ENCODE results near the gene ZCCHC17.

ZCCHC17 gene

GRCh38 chr1:31412205-31412604, 115.4 kb downstream of the ZCCHC17 start:
- Histone ChIP-seq H3K4me2 (no peak overlapping the region), H3K9ac (no peak overlapping the region)
- TF ChIP-seq, protein P1, sequence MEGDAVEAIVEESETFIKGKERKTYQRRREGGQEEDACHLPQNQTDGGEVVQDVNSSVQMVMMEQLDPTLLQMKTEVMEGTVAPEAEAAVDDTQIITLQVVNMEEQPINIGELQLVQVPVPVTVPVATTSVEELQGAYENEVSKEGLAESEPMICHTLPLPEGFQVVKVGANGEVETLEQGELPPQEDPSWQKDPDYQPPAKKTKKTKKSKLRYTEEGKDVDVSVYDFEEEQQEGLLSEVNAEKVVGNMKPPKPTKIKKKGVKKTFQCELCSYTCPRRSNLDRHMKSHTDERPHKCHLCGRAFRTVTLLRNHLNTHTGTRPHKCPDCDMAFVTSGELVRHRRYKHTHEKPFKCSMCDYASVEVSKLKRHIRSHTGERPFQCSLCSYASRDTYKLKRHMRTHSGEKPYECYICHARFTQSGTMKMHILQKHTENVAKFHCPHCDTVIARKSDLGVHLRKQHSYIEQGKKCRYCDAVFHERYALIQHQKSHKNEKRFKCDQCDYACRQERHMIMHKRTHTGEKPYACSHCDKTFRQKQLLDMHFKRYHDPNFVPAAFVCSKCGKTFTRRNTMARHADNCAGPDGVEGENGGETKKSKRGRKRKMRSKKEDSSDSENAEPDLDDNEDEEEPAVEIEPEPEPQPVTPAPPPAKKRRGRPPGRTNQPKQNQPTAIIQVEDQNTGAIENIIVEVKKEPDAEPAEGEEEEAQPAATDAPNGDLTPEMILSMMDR (conservative IDR thresholded peaks at IDR 0.05; ENCODE audit: low read depth, low read length): no peak

GRCh38 chr1:31412732-31413404, 116.0 kb downstream of the ZCCHC17 start, which contains the start of gene SERINC2:
Gene SERINC2 (plus strand): TSS chr1:31413213. CDS start chr1:31413266, 53 bp downstream.
- Histone ChIP-seq H2AFZ (ENCODE audit: low read depth) (peak within 1 kb of the TSS; percentile 97), H3K27me3 (ENCODE audit: insufficient read depth, low read depth) (peaks cover 27% of the 10 kb centered on the region), H3K4me1 (ENCODE audit: low read depth, poor library complexity, severe bottlenecking) (no peaks in the 10 kb centered on the region), H4K20me1 (ENCODE audit: insufficient read depth) (no peaks in the 10 kb centered on the region), H3K79me2 (ENCODE audit: insufficient read depth, low read depth) (no peaks in the 10 kb centered on the region), H3K4me3 (IDR thresholded peaks at IDR 0.05; ENCODE audit: insufficient read depth, low read depth, low read length) (peak within 1 kb of the TSS; percentile 64), H3K27ac (no peak within 1 kb of the TSS), H3K36me3 (ENCODE audit: insufficient read depth) (no peaks in the 10 kb centered on the region), H3K4me2 (peak within 1 kb of the TSS; percentile 80), H3K9ac (peak within 1 kb of the TSS; percentile 37; the same call in 1 of the 2 replicates)
- TF ChIP-seq, protein P1 (conservative IDR thresholded peaks at IDR 0.05; ENCODE audit: low read depth, low read length): no peak

More at GRCh38 chr1:31412205-31412604, 115.4 kb downstream of the ZCCHC17 start:
- H3K4me1 ChIP-seq (ENCODE audit: low read depth, poor library complexity, severe bottlenecking): no peaks in the 10 kb centered on the region
- no peak overlapping the region for H3K27ac ChIP-seq
- no peak overlapping the region for H3K4me3 ChIP-seq (IDR thresholded peaks at IDR 0.05; ENCODE audit: insufficient read depth, low read depth, low read length)
- no peak overlapping the region for H2AFZ ChIP-seq (ENCODE audit: low read depth)
- no peaks in the 10 kb centered on the region for H4K20me1 ChIP-seq (ENCODE audit: insufficient read depth)
- peaks cover 27% of the 10 kb centered on the region for H3K27me3 ChIP-seq (ENCODE audit: insufficient read depth, low read depth)
- no peaks in the 10 kb centered on the region for H3K79me2 ChIP-seq (ENCODE audit: insufficient read depth, low read depth)
- H3K36me3 ChIP-seq (ENCODE audit: insufficient read depth): no peaks in the 10 kb centered on the region

DNA sequence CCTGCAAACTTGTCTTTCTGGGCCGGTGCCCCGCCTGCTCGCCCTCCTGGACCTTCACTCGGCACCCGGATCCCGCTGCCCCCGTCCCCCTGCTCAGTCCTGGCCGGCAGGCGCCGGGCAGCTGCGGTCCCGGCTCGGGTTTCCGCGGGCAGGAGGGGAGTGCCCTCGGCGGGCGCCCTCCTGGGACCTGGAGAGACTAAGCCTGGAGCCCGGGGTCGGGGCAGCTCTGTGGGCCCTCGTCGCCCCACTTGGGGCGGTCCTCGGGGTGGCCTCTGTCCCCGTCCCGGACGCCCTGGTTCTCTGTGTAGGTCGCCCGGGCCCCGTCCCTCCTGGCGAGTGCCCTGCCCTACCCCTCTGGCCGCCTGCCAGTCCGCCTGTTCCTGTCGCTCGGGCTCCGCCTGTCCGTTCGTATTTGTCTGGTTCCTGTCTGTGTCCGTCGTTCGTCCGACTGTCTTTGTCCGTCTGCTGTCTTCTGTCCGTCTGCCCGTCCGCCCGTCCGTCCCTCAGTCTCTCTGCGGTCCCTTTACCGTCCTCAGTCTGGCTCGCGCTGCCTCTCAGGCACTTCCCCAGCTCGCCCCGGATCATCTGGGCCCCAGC, 116.7 kb downstream of the ZCCHC17 start:
- Histone ChIP-seq H3K4me2 (peak overlapping the region; percentile 80), H4K20me1 (ENCODE audit: insufficient read depth) (no peaks in the 10 kb centered on the region), H3K4me1 (ENCODE audit: low read depth, poor library complexity, severe bottlenecking) (no peaks in the 10 kb centered on the region), H3K79me2 (ENCODE audit: insufficient read depth, low read depth) (no peaks in the 10 kb centered on the region), H3K4me3 (IDR thresholded peaks at IDR 0.05; ENCODE audit: insufficient read depth, low read depth, low read length) (peak overlapping the region; percentile 64), H3K27ac (no peak overlapping the region), H2AFZ (ENCODE audit: low read depth) (peak overlapping the region; percentile 97), H3K9ac (peak overlapping the region; percentile 37; the same call in 1 of the 2 replicates), H3K36me3 (ENCODE audit: insufficient read depth) (no peaks in the 10 kb centered on the region), H3K27me3 (ENCODE audit: insufficient read depth, low read depth) (peaks cover 28% of the 10 kb centered on the region)
- TF ChIP-seq, protein P1 (conservative IDR thresholded peaks at IDR 0.05; ENCODE audit: low read depth, low read length): no peak

All from KMS-11 (cell line).